NCI-H748 (cell line): ENCODE measurements around the gene SMAD1.
"Not testable (repeated sequence)": the region's sequence is repeated elsewhere in the genome, so short reads cannot be mapped to it uniquely, and the experiment has no call there.

Source experiments
- DNase-seq: peaks from one replicate; lab custom pipeline; 2025; ENCODE audit not compliant: unreplicated experiment; lab: John Stamatoyannopoulos, UW

The SMAD1 gene

GRCh38 chr4:145525291-145525740, 43.7 kb downstream of the SMAD1 start:
- DNase-seq: no peak

- no peak for DNase-seq
Observed at GRCh38 chr4:145527773-145528172, 46.1 kb downstream of the SMAD1 start.

GRCh38 chr4:145528601-145529000, 46.9 kb downstream of the SMAD1 start:
- DNase-seq: no peak

GRCh38 chr4:145530189-145530588, 48.5 kb downstream of the SMAD1 start:
- DNase-seq: no peak

- DNase-seq: no peak
Observed at GRCh38 chr4:145530662-145531061, 49.0 kb downstream of the SMAD1 start.

GRCh38 chr4:145531223-145531622, 49.6 kb downstream of the SMAD1 start:
- no peak for DNase-seq

- DNase-seq: no peak
Observed at GRCh38 chr4:145531859-145532258, 50.2 kb downstream of the SMAD1 start.

GRCh38 chr4:145533001-145533400, 51.3 kb downstream of the SMAD1 start:
- DNase-seq: no peak

- DNase-seq: not testable (repeated sequence)
Observed at GRCh38 chr4:145533415-145533814, 51.8 kb downstream of the SMAD1 start.

GRCh38 chr4:145533961-145534360, 52.3 kb downstream of the SMAD1 start:
- DNase-seq: no peak

GRCh38 chr4:145535202-145535601, 53.5 kb downstream of the SMAD1 start:
- no peak for DNase-seq

- DNase-seq: no peak
Observed at GRCh38 chr4:145536044-145536443, 54.4 kb downstream of the SMAD1 start.

GRCh38 chr4:145538596-145538995, 56.9 kb downstream of the SMAD1 start:
- no peak for DNase-seq

GRCh38 chr4:145539671-145540070, 58.0 kb downstream of the SMAD1 start:
- DNase-seq: no peak

- no peak for DNase-seq
Observed at GRCh38 chr4:145540235-145540634, 58.6 kb downstream of the SMAD1 start.

GRCh38 chr4:145541346-145541745, 59.7 kb downstream of the SMAD1 start:
- no peak for DNase-seq

GRCh38 chr4:145545031-145545430, 63.4 kb downstream of the SMAD1 start:
- no peak for DNase-seq

GRCh38 chr4:145545538-145546174, 64.0 kb downstream of the SMAD1 start:
- no peak for DNase-seq

GRCh38 chr4:145546175-145546915, 64.7 kb downstream of the SMAD1 start:
- DNase-seq: no peak

GRCh38 chr4:145551660-145552059, 70.0 kb downstream of the SMAD1 start:
- no peak for DNase-seq

- no peak for DNase-seq
Observed at GRCh38 chr4:145552181-145552822, 70.6 kb downstream of the SMAD1 start.

GRCh38 chr4:145553375-145553774, 71.7 kb downstream of the SMAD1 start:
- no peak for DNase-seq
